Peyer's patch (tissue), 4 donors: ENCODE results near the gene ATP1A1.

ENCODE experiments used
- CTCF ChIP-seq, 6 experiments: fragments of 450-650 bp in 4 of 6; fragments of 200-600 bp in 2 of 6; sonication (generic) in 1 of 6; IDR thresholded peaks; one replicate each; pipeline ENCODE4 v1.5.1; 2017 to 2019; ENCODE audit warnings: antibody characterized with exemption in 6 of 6, mild to moderate bottlenecking in 3 of 6, moderate library complexity in 1 of 6
- POLR2A ChIP-seq, 2 donors: fragments of 450-650 bp; IDR thresholded peaks; one replicate each; pipeline ENCODE4 v1.5.1; 2017; ENCODE audit warnings: antibody characterized with exemption in 2 of 2, mild to moderate bottlenecking in 2 of 2, moderate library complexity in 2 of 2

DNA sequence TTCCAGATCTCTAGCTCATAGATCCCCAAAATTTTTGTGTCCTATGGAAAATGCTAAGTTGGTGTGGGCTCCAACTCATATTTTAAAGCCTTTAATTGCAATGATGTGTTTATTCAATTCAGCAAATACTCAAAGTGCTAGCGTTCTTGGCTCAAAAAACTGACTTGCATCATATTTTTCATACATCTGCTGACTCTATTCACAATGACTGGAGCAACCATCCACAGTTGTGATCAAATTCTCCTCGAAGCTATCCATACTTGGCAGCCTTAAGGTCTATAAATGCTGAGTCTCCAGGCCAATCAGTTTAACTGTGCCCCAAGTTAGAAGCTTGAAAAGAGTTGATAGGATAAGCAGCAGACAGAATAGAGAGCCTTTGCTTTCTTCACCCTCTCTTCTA is 2.9 kb upstream of the ATP1A1 start:
- TF ChIP-seq CTCF (IDR thresholded peaks at IDR 0.05) (no peak), POLR2A (IDR thresholded peaks at IDR 0.05) (no peak)
